Fibroblast of lung (primary cell): ENCODE measurements around the gene USP8. TPM values are rescaled to one million over a fixed set of nuclear protein-coding genes. Genes with fewer than 3 reads are reported as not detected.
"Not testable (repeated sequence)": the region's sequence is repeated elsewhere in the genome, so short reads cannot be mapped to it uniquely, and the experiment has no call there.

Experiments used
- DNase-seq, 2 donors: peaks; one replicate each; pipeline versions ENCODE4 v3.0.0 to v3.0.0-alpha.2; 2010; ENCODE audit warnings: low read depth in 2 of 2
- H2AFZ ChIP-seq: 2 replicates; pipeline ENCODE4 v1.5.1; 2012; ENCODE audit warnings: low read length, control low read depth, inconsistent platforms
- H3K27ac ChIP-seq: 2 replicates; pipeline ENCODE4 v1.5.1; 2011; ENCODE audit warnings: low read length, control low read depth; ENCODE audit not compliant: insufficient read depth
- H3K27me3 ChIP-seq: 2 replicates; pipeline ENCODE4 v1.5.1; 2011; ENCODE audit warnings: mild to moderate bottlenecking, low read length; ENCODE audit not compliant: control insufficient read depth, insufficient read depth
- H3K36me3 ChIP-seq: 2 replicates; pipeline ENCODE4 v1.5.1; 2011; ENCODE audit warnings: low read length; ENCODE audit not compliant: control insufficient read depth, insufficient read depth
- H3K4me1 ChIP-seq: 2 replicates; pipeline ENCODE4 v1.5.1; 2011; ENCODE audit warnings: low read length; ENCODE audit not compliant: control insufficient read depth, insufficient read depth; ENCODE audit errors: extremely low read depth
- H3K4me2 ChIP-seq: 2 replicates; pipeline ENCODE4 v1.5.1; 2011; ENCODE audit warnings: low read length, control low read depth; ENCODE audit not compliant: insufficient read depth; ENCODE audit errors: extremely low read depth
- H3K4me3 ChIP-seq, 4 experiments: fragments of 200-600 bp in 1 of 4; sonication (generic) in 1 of 4; replicated peaks in 1 of 4; 2 replicates each; pipeline ENCODE4 v1.5.1; 2011 to 2016; ENCODE audit warnings: low read length in 4 of 4, low read depth in 3 of 4, mild to moderate bottlenecking in 3 of 4, control low read depth in 2 of 4, inconsistent platforms in 1 of 4, mixed read lengths in 1 of 4; ENCODE audit not compliant: insufficient read depth in 1 of 4; ENCODE audit errors: control extremely low read depth in 1 of 4
- H3K79me2 ChIP-seq: 2 replicates; pipeline ENCODE4 v1.5.1; 2012; ENCODE audit warnings: mild to moderate bottlenecking, low read length, inconsistent platforms; ENCODE audit not compliant: control insufficient read depth, insufficient read depth
- H3K9ac ChIP-seq: 2 replicates; pipeline ENCODE4 v1.5.1; 2011; ENCODE audit warnings: mild to moderate bottlenecking, low read length, control low read depth; ENCODE audit not compliant: insufficient read depth
- H3K9me3 ChIP-seq: 2 replicates; pipeline ENCODE4 v1.5.1; 2012; ENCODE audit warnings: low read depth, low read length; ENCODE audit not compliant: control insufficient read depth, insufficient read depth
- H4K20me1 ChIP-seq: 2 replicates; pipeline ENCODE4 v1.5.1; 2011; ENCODE audit warnings: low read length; ENCODE audit not compliant: control insufficient read depth, insufficient read depth; ENCODE audit errors: extremely low read depth
- CTCF ChIP-seq, 2 donors: IDR thresholded peaks in 1 of 2; conservative IDR thresholded peaks in 1 of 2; 1 replicate in 1 of 2; 2 replicates in 1 of 2; pipeline ENCODE4 v1.5.1; 2011 to 2012; ENCODE audit warnings: low read length in 2 of 2, control low read depth in 1 of 2, inconsistent platforms in 1 of 2, low read depth in 1 of 2, mild to moderate bottlenecking in 1 of 2
- EZH2 ChIP-seq: IDR thresholded peaks from 2 replicates; pipeline ENCODE4 v1.5.1; 2012; ENCODE audit warnings: low read length, control low read depth, mild to moderate bottlenecking; ENCODE audit errors: missing control alignments
- polyA minus RNA-seq: library from RNA; depleted of rRNA, polyadenylated mRNA; stranded (reverse); fragments of >200 nt; gene quantifications from 2 replicates; pipeline ENCODE4 v1.2.3, GENCODE V29; 2011; ENCODE audit warnings: low replicate concordance
- polyA plus RNA-seq, 2 donors: library from polyadenylated mRNA; depleted of rRNA in 1 of 2; stranded (reverse) in 1 of 2; unstranded in 1 of 2; fragments of >200 nt; gene quantifications; 2 replicates each; pipeline ENCODE4 v1.2.1, GENCODE V29; 2011 to 2012; ENCODE audit warnings: missing spikeins in 1 of 2
- total RNA-seq: library from RNA; depleted of rRNA; stranded (reverse); fragments of >200 nt; gene quantifications from 2 replicates; pipeline ENCODE4 v1.2.1, GENCODE V29; 2014

Gene USP8
- total RNA-seq, result 37.8 and 52.2 TPM in 2 replicates
- polyA plus RNA-seq, result 47.6 and 58.5 TPM in 2 replicates
- 30.5 and 34.5 TPM in 2 replicates for polyA plus RNA-seq (2012)
- polyA minus RNA-seq, result 31.0 and 38.3 TPM in 2 replicates

- Histone ChIP-seq H3K27me3 (no peaks in the 10 kb centered on the region), H3K4me3 (peak within 1 kb of the TSS; percentile 53 to 98 (median 74)), H3K4me2 (peak within 1 kb of the TSS; percentile 86), H3K36me3 (no peaks in the 10 kb centered on the region), H3K4me1 (no peaks in the 10 kb centered on the region), H3K9ac (peak within 1 kb of the TSS; percentile 60), H4K20me1 (no peaks in the 10 kb centered on the region), H3K9me3 (no peaks in the 10 kb centered on the region), H3K27ac (peak within 1 kb of the TSS; percentile 88), H3K79me2 (peaks cover 47% of the 10 kb centered on the region), H2AFZ (peak within 1 kb of the TSS; percentile 44)
- DNase-seq, result peak; percentile 96 to 97
- TF ChIP-seq EZH2 (no peak), CTCF (conservative IDR thresholded peaks at IDR 0.05 in 1 of 2, IDR thresholded peaks at IDR 0.05 in 1 of 2; ENCODE audit: low read depth in 1 of 2, low read length in 2 of 2) (no peak)
These were observed at the start of gene USP8 for GRCh38 chr15:50424066-50424890. Gene USP8 (plus strand): TSS chr15:50424405. CDS start chr15:50439074, 14,669 bp downstream.

- H3K27me3 ChIP-seq, result no peaks in the 10 kb centered on the region
- no peaks in the 10 kb centered on the region for H4K20me1 ChIP-seq
- TF ChIP-seq CTCF (conservative IDR thresholded peaks at IDR 0.05 in 1 of 2, IDR thresholded peaks at IDR 0.05 in 1 of 2; ENCODE audit: low read depth in 1 of 2, low read length in 2 of 2) (no peak), EZH2 (no peak)
- H3K79me2 ChIP-seq, result no peaks in the 10 kb centered on the region
- H3K4me2 ChIP-seq, result no peak overlapping the region
- H2AFZ ChIP-seq, result no peak overlapping the region
- DNase-seq, result no peak
- no peaks in the 10 kb centered on the region for H3K9me3 ChIP-seq
- no peak overlapping the region for H3K4me3 ChIP-seq
- no peaks in the 10 kb centered on the region for H3K4me1 ChIP-seq
- H3K36me3 ChIP-seq, result no peaks in the 10 kb centered on the region
- H3K9ac ChIP-seq, result no peak overlapping the region
- no peak overlapping the region for H3K27ac ChIP-seq
These were observed 46.1 kb upstream of the USP8 start for GRCh38 chr15:50377867-50378751.

- H3K9ac ChIP-seq, result no peak overlapping the region
- H4K20me1 ChIP-seq, result no peaks in the 10 kb centered on the region
- no peak overlapping the region for H3K4me3 ChIP-seq
- H3K79me2 ChIP-seq, result no peaks in the 10 kb centered on the region
- no peaks in the 10 kb centered on the region for H3K4me1 ChIP-seq
- H3K27me3 ChIP-seq, result no peaks in the 10 kb centered on the region
- no peak overlapping the region for H2AFZ ChIP-seq
- H3K9me3 ChIP-seq, result no peaks in the 10 kb centered on the region
- H3K36me3 ChIP-seq, result no peaks in the 10 kb centered on the region
- no peak for DNase-seq
- H3K4me2 ChIP-seq, result no peak overlapping the region
- no peak for TF ChIP-seq EZH2
- TF ChIP-seq CTCF (conservative IDR thresholded peaks at IDR 0.05 in 1 of 2, IDR thresholded peaks at IDR 0.05 in 1 of 2; ENCODE audit: low read depth in 1 of 2, low read length in 2 of 2), result no peak
- no peak overlapping the region for H3K27ac ChIP-seq
These were observed 45.4 kb upstream of the USP8 start for GRCh38 chr15:50378776-50379175.

GRCh38 chr15:50379413-50379812, 44.8 kb upstream of the USP8 start:
- H3K27ac ChIP-seq, H3K36me3 ChIP-seq, H2AFZ ChIP-seq, DNase-seq, H3K4me2 ChIP-seq, H3K4me1 ChIP-seq, H3K9ac ChIP-seq, H3K4me3 ChIP-seq, H3K9me3 ChIP-seq, H3K79me2 ChIP-seq, H3K27me3 ChIP-seq, H4K20me1 ChIP-seq: not testable (repeated sequence)
